Suprapubic skin (tissue), 4 donors: ENCODE measurements around the gene AMOTL2.

Source experiments
- CTCF ChIP-seq, 2 donors: fragments of 200-600 bp in 1 of 2; fragments of 450-650 bp in 1 of 2; sonication (generic) in 1 of 2; IDR thresholded peaks; one replicate each; pipeline ENCODE4 v1.5.1; 2016 to 2019; ENCODE audit warnings: antibody characterized with exemption in 2 of 2, mild to moderate bottlenecking in 1 of 2, moderate library complexity in 1 of 2
- EP300 ChIP-seq: sonication (generic); formaldehyde crosslinking; IDR thresholded peaks from one replicate; pipeline ENCODE4 v1.6.1; 2017; ENCODE audit warnings: antibody characterized with exemption
- POLR2A ChIP-seq, 2 donors: fragments of 450-650 bp; IDR thresholded peaks; one replicate each; pipeline ENCODE4 v1.6.1; 2017; ENCODE audit warnings: antibody characterized with exemption in 2 of 2, mild to moderate bottlenecking in 2 of 2, moderate library complexity in 2 of 2
- POLR2AphosphoS5 ChIP-seq, 3 donors: sonication (generic); formaldehyde crosslinking; IDR thresholded peaks; one replicate each; pipeline ENCODE4 v1.6.1; 2017; ENCODE audit warnings: antibody characterized with exemption in 3 of 3

- TF ChIP-seq CTCF (IDR thresholded peaks at IDR 0.05): no peak
- TF ChIP-seq POLR2A (IDR thresholded peaks at IDR 0.05): no peak
- no peak for TF ChIP-seq EP300
- no peak for TF ChIP-seq POLR2AphosphoS5 (IDR thresholded peaks at IDR 0.05)
Observed at GRCh38 chr3:134380249-134380648, 6.0 kb upstream of the AMOTL2 start.
